OCI-LY1 (cell line): Measurements from ENCODE around the gene SLC17A8.

Experiments
- H2AFZ ChIP-seq: fragments of 200-600 bp; sonication (generic), shearing (Covaris generic); 2 replicates; pipeline ENCODE4 v1.6.0; 2014; ENCODE audit warnings: antibody characterized with exemption, mild to moderate bottlenecking, low read length
- H3F3A ChIP-seq: fragments of 200-600 bp; sonication (generic), shearing (Covaris generic); 2 replicates; pipeline ENCODE4 v1.6.0; 2014; ENCODE audit warnings: mild to moderate bottlenecking, antibody characterized with exemption, low read length, moderate library complexity; ENCODE audit not compliant: insufficient read depth
- H3K27ac ChIP-seq: fragments of 200-600 bp; sonication (generic); 2 replicates; pipeline ENCODE4 v1.5.1; 2014; ENCODE audit warnings: low read length, mixed run types, mild to moderate bottlenecking, low read depth; ENCODE audit not compliant: poor library complexity, severe bottlenecking
- H3K27me3 ChIP-seq: fragments of 200-600 bp; sonication (generic); 2 replicates; pipeline ENCODE4 v1.6.0; 2014; ENCODE audit warnings: antibody characterized with exemption, mild to moderate bottlenecking, low read length, moderate library complexity; ENCODE audit not compliant: insufficient read depth
- H3K36me3 ChIP-seq: fragments of 200-600 bp; sonication (generic); 2 replicates; pipeline ENCODE4 v1.6.1; 2014; ENCODE audit warnings: mild to moderate bottlenecking, antibody characterized with exemption, low read length, moderate library complexity, mixed read lengths; ENCODE audit not compliant: insufficient read depth
- H3K4me1 ChIP-seq: fragments of 200-600 bp; sonication (generic); 2 replicates; pipeline ENCODE4 v1.5.1; 2014; ENCODE audit warnings: mild to moderate bottlenecking, low read length, moderate library complexity; ENCODE audit not compliant: insufficient read depth, severe bottlenecking
- H3K4me2 ChIP-seq: fragments of 200-600 bp; sonication (generic), shearing (Covaris generic); 2 replicates; pipeline ENCODE4 v1.6.1; 2014; ENCODE audit warnings: low read length
- H3K4me3 ChIP-seq: fragments of 200-600 bp; sonication (generic); 2 replicates; pipeline ENCODE4 v1.5.1; 2014; ENCODE audit warnings: low read length, low read depth, mild to moderate bottlenecking, mixed read lengths; ENCODE audit not compliant: poor library complexity, severe bottlenecking
- H3K79me2 ChIP-seq: fragments of 200-600 bp; shearing (Covaris generic); 2 replicates; pipeline ENCODE4 v1.6.1; 2016; ENCODE audit warnings: mixed run types, low read length, mixed read lengths; ENCODE audit not compliant: insufficient read depth
- H3K9ac ChIP-seq: fragments of 200-600 bp; sonication (generic), shearing (Covaris generic); 2 replicates; pipeline ENCODE4 v1.6.1; 2014; ENCODE audit warnings: mild to moderate bottlenecking, low read length, mixed read lengths
- H3K9me2 ChIP-seq: fragments of 200-600 bp; sonication (generic), shearing (Covaris generic); 2 replicates; pipeline ENCODE4 v1.6.1; 2014; ENCODE audit warnings: low read depth, mild to moderate bottlenecking, low read length, mixed read lengths
- H3K9me3 ChIP-seq: fragments of 200-600 bp; shearing (Covaris generic); 2 replicates; pipeline ENCODE4 v1.6.1; 2014; ENCODE audit warnings: low read length, mixed read lengths
- H4K20me1 ChIP-seq: fragments of 200-600 bp; sonication (generic), shearing (Covaris generic); 2 replicates; pipeline ENCODE4 v1.6.0; 2016; ENCODE audit warnings: mild to moderate bottlenecking, low read length; ENCODE audit not compliant: insufficient read depth
- EZH2 ChIP-seq: fragments of 200-600 bp; sonication (generic), shearing (Covaris generic); IDR thresholded peaks from 2 replicates; pipeline ENCODE4 v1.8.0; 2017; ENCODE audit warnings: borderline replicate concordance, mixed run types, mild to moderate bottlenecking, antibody characterized with exemption, low read length, moderate library complexity, mixed read lengths
- TF ChIP-seq, protein P1 (sequence below): fragments of 200-600 bp; sonication (generic), shearing (Covaris generic); IDR thresholded peaks from 2 replicates; pipeline ENCODE4 v1.5.1; 2017; ENCODE audit warnings: mild to moderate bottlenecking, antibody characterized with exemption, low read length, moderate library complexity, mixed read lengths

SLC17A8 gene

DNA sequence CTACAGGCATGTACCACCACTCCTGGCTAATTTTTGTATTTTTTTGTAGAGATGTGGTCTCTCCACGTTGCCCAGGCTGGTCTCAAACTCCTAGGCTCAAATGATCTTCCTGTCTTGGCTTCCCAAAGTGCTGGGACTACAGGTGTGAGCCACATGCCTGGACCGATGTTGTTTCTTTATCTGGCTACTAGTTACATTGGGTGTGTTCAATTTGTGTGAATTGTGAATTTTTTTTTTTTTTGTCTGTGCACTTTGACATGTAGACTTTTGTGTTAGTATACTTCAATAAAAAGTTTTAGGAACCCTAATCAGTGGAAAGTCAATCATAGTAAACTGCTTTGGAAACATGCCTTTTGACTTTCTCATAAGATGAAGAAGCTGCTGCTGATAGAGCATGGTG is 24.0 kb upstream of the SLC17A8 start:
- Histone ChIP-seq H3K79me2 (no peaks in the 10 kb centered on the region), H3K9ac (no peak overlapping the region), H3K27ac (no peak overlapping the region), H3K9me2 (no peaks in the 10 kb centered on the region), H3K4me1 (no peaks in the 10 kb centered on the region), H3K4me3 (no peak overlapping the region), H3K9me3 (no peaks in the 10 kb centered on the region), H3K4me2 (no peak overlapping the region), H4K20me1 (no peaks in the 10 kb centered on the region), H3K27me3 (no peaks in the 10 kb centered on the region), H3K36me3 (peaks cover 47% of the 10 kb centered on the region), H3F3A (no peaks in the 10 kb centered on the region), H2AFZ (no peak overlapping the region)
- TF ChIP-seq, protein P1, sequence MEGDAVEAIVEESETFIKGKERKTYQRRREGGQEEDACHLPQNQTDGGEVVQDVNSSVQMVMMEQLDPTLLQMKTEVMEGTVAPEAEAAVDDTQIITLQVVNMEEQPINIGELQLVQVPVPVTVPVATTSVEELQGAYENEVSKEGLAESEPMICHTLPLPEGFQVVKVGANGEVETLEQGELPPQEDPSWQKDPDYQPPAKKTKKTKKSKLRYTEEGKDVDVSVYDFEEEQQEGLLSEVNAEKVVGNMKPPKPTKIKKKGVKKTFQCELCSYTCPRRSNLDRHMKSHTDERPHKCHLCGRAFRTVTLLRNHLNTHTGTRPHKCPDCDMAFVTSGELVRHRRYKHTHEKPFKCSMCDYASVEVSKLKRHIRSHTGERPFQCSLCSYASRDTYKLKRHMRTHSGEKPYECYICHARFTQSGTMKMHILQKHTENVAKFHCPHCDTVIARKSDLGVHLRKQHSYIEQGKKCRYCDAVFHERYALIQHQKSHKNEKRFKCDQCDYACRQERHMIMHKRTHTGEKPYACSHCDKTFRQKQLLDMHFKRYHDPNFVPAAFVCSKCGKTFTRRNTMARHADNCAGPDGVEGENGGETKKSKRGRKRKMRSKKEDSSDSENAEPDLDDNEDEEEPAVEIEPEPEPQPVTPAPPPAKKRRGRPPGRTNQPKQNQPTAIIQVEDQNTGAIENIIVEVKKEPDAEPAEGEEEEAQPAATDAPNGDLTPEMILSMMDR = no peak
- TF ChIP-seq EZH2 = no peak

DNA sequence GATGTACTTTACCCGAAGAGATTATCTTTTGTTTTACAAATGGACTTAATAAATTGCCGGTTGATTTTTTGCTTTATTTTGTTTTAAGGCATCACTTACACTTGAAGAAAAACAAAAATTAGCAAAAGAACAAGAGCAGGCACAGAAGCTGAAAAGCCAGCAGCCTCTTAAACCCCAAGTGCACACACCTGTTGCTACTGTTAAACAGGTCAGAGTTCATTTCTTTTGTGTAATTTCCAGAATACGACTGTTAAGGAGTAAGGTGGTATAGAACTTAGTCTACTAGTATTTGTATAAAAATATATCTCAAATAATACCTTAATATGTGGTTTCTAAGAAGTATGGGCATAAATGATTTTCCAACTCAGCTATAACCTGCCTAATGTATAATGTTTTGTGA is 19.6 kb upstream of the SLC17A8 start:
- no peaks in the 10 kb centered on the region for H3K79me2 ChIP-seq
- no peak overlapping the region for H3K27ac ChIP-seq
- H3K27me3 ChIP-seq = no peaks in the 10 kb centered on the region
- TF ChIP-seq, protein P1 = no peak
- no peak for TF ChIP-seq EZH2
- no peaks in the 10 kb centered on the region; the same call in 1 of the 2 replicates for H3K9me2 ChIP-seq
- H2AFZ ChIP-seq = no peak overlapping the region
- no peaks in the 10 kb centered on the region for H3K9me3 ChIP-seq
- no peak overlapping the region for H3K4me2 ChIP-seq
- no peaks in the 10 kb centered on the region for H4K20me1 ChIP-seq
- no peaks in the 10 kb centered on the region for H3F3A ChIP-seq
- H3K4me1 ChIP-seq = no peaks in the 10 kb centered on the region
- no peak overlapping the region for H3K9ac ChIP-seq
- no peak overlapping the region for H3K4me3 ChIP-seq
- peaks cover 45% of the 10 kb centered on the region for H3K36me3 ChIP-seq

DNA sequence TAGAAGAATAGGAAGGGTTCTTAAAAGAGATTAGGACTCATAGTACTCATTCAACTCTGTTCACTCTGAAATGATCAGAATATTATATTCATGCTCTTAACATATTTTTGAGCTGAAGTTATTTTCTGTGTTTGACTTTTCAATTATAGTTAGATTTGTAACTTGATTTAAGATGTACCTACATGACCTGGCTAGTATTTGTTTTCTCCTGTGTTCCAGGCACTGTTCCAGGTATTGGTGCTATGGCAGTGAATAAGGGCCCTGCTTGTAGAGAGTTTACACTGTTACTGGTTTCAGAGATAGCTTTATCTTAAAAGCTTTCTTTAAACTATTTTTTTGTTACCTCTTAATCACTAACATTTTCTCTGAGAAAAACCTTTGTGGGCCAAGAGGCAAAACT is 19.1 kb upstream of the SLC17A8 start:
- TF ChIP-seq, protein P1 = no peak
- no peak for TF ChIP-seq EZH2
- no peak overlapping the region for H3K27ac ChIP-seq
- no peaks in the 10 kb centered on the region for H3K79me2 ChIP-seq
- H3F3A ChIP-seq = no peaks in the 10 kb centered on the region
- H2AFZ ChIP-seq = no peak overlapping the region
- no peak overlapping the region for H3K4me2 ChIP-seq
- H3K4me3 ChIP-seq = no peak overlapping the region
- no peaks in the 10 kb centered on the region for H3K4me1 ChIP-seq
- no peaks in the 10 kb centered on the region for H4K20me1 ChIP-seq
- peaks cover 44% of the 10 kb centered on the region for H3K36me3 ChIP-seq
- no peak overlapping the region for H3K9ac ChIP-seq
- no peaks in the 10 kb centered on the region for H3K9me3 ChIP-seq
- H3K27me3 ChIP-seq = no peaks in the 10 kb centered on the region
- no peaks in the 10 kb centered on the region; the same call in 1 of the 2 replicates for H3K9me2 ChIP-seq
